ENCODE results near the gene NOS2. TPM values are rescaled to one million over a fixed set of nuclear protein-coding genes. Genes with fewer than 3 reads are reported as not detected.
"Not testable (repeated sequence)": the region's sequence is repeated elsewhere in the genome, so short reads cannot be mapped to it uniquely, and the experiment has no call there.

The NOS2 gene
- total RNA-seq, 1 donor from 2014 or later: 1.0 TPM

DNA sequence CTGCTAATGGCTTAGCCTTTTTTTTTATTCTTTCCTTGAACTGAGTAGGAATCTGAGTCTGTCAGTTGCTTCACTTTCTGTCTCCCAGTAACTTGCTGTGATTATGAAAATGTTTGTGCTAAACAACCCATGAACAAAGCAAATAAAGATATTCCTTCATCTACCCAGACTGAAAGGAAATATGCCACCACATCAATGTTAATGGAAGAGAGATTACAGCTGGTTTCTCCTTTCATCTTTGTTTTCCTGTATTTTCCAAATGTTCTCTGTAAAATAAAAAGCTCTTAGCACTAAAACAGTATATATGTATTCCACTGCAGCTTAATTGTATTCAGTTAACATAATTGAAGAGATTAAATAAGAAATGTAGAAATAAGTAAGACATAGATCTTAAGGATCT is 67.6 kb downstream of the NOS2 start:
- H3K36me3 ChIP-seq (ENCODE audit: control insufficient read depth in 3 of 3, insufficient read depth in 3 of 3, low read length in 3 of 3); H3K27me3 ChIP-seq (ENCODE audit: control insufficient read depth in 3 of 3, insufficient read depth in 3 of 3, low read length in 3 of 3); H3K27ac ChIP-seq (ENCODE audit: low read depth, low read length); H3K9ac ChIP-seq (ENCODE audit: low read depth in 1 of 3, low read length in 3 of 3); H3K9me3 ChIP-seq (ENCODE audit: control insufficient read depth in 3 of 3, low read length in 3 of 3); H3K4me3 ChIP-seq (ENCODE audit: low read length in 3 of 3); H3K4me1 ChIP-seq (ENCODE audit: control insufficient read depth in 3 of 3, insufficient read depth in 3 of 3, low read length in 3 of 3): not testable (repeated sequence)

- H3K36me3 ChIP-seq (ENCODE audit: control insufficient read depth in 3 of 3, insufficient read depth in 3 of 3, low read length in 3 of 3); H3K27ac ChIP-seq (ENCODE audit: low read depth, low read length); H3K4me3 ChIP-seq (ENCODE audit: low read length in 3 of 3); H3K4me1 ChIP-seq (ENCODE audit: control insufficient read depth in 3 of 3, insufficient read depth in 3 of 3, low read length in 3 of 3); H3K27me3 ChIP-seq (ENCODE audit: control insufficient read depth in 3 of 3, insufficient read depth in 3 of 3, low read length in 3 of 3); H3K9me3 ChIP-seq (ENCODE audit: control insufficient read depth in 3 of 3, low read length in 3 of 3); H3K9ac ChIP-seq (ENCODE audit: low read depth in 1 of 3, low read length in 3 of 3): not testable (repeated sequence)
Measured at GRCh38 chr17:27725982-27726381, 74.3 kb downstream of the NOS2 start.

DNA sequence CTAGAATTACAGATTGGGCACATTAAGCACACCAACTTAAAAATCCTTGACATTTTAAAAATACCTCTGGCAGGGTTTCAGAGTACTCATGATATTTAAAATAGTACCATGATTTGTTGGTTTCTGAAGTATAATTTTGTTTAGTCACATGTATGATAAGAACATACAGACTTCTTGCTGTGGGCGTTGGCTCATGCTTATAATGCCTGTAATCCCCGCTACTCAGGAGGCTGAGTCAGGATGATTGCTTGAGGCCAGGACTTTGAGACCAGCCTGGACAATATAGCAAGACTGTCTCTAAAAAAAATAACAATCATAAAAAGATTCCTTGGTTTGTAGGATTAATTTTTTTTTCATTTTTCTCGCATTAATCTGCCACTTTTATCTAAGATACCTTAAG is 78.5 kb downstream of the NOS2 start:
- no peak overlapping the region for H3K9ac ChIP-seq (ENCODE audit: low read depth in 1 of 3, low read length in 3 of 3)

More for the DNA sequence above, 78.5 kb downstream of the NOS2 start:
- H3K27ac ChIP-seq (ENCODE audit: low read depth, low read length): no peak overlapping the region
- H3K9me3 ChIP-seq (ENCODE audit: control insufficient read depth in 3 of 3, low read length in 3 of 3): no peaks in the 10 kb centered on the region
- H3K4me3 ChIP-seq (ENCODE audit: low read length in 3 of 3): no peak overlapping the region
- H3K27me3 ChIP-seq (ENCODE audit: control insufficient read depth in 3 of 3, insufficient read depth in 3 of 3, low read length in 3 of 3): no peaks in the 10 kb centered on the region
- no peaks in the 10 kb centered on the region for H3K36me3 ChIP-seq (ENCODE audit: control insufficient read depth in 3 of 3, insufficient read depth in 3 of 3, low read length in 3 of 3)
- no peaks in the 10 kb centered on the region for H3K4me1 ChIP-seq (ENCODE audit: control insufficient read depth in 3 of 3, insufficient read depth in 3 of 3, low read length in 3 of 3)

Small RNA genes lying within 50 kb of the gene (small RNA-seq; reads per million reads assigned to genes)
- not detected for gene AC130289.1
- gene AC130289.2: not detected

Other genes with a start within 250 kb of the NOS2 start
- gene LGALS9, start 169.3 kb downstream of the NOS2 start, total RNA-seq: 3.1 TPM
- 5.2 TPM for gene LYRM9, start 92.8 kb upstream of the NOS2 start, total RNA-seq
- 14.6 TPM for gene NLK, start 242.1 kb upstream of the NOS2 start, total RNA-seq

Data from skeletal muscle tissue (tissue), 5 donors.